SK-N-SH (cell line): ENCODE measurements around the gene NRN1L. TPM values are rescaled to one million over a fixed set of nuclear protein-coding genes. Genes with fewer than 3 reads are reported as not detected.
A peak's percentile ranks its signal among the peaks of the same experiment; 100 is the strongest.

Experiments used
- CTCF ChIA-PET: fragments of 300-600, 350-600 bp; formaldehyde crosslinking; extraction: SDS; loops from one replicate; lab custom pipeline; 2021; lab: Yijun Ruan, JAX
- POLR2A ChIA-PET: fragments of 350-600 bp; sonication (Branson Sonifier 250); formaldehyde crosslinking; extraction: SDS; loops from one replicate; lab custom pipeline; 2020; ENCODE audit warnings: antibody characterized with exemption, inconsistent platforms; lab: Yijun Ruan, JAX
- DNase-seq: peaks from one replicate; pipeline ENCODE4 v3.0.0; 2012
- H2AFZ ChIP-seq: fragments of 200-600 bp; sonication (generic); 2 replicates; pipeline ENCODE4 v1.8.1; 2016; ENCODE audit warnings: antibody characterized with exemption, mild to moderate bottlenecking, low read depth
- H3F3A ChIP-seq: fragments of 200-600 bp; sonication (generic); replicated peaks from 2 replicates; pipeline ENCODE3; 2016; ENCODE audit warnings: antibody characterized with exemption, mild to moderate bottlenecking; ENCODE audit not compliant: insufficient read depth
- H3K27ac ChIP-seq, 2 experiments: fragments of 200-500 bp in 1 of 2; fragments of 200-600 bp in 1 of 2; sonication (Bioruptor generic) in 1 of 2; sonication (generic), shearing (Covaris generic) in 1 of 2; 2 replicates each; pipeline versions ENCODE4 v1.5.1 to v1.6.1; 2014 to 2016; ENCODE audit warnings: low read depth in 2 of 2, inconsistent platforms in 1 of 2, low read length in 1 of 2, mild to moderate bottlenecking in 1 of 2, mixed read lengths in 1 of 2
- H3K27me3 ChIP-seq: fragments of 200-600 bp; sonication (generic), shearing (Covaris generic); 2 replicates; pipeline ENCODE4 v1.6.1; 2016; ENCODE audit warnings: mixed run types; ENCODE audit not compliant: insufficient read depth
- H3K36me3 ChIP-seq, 2 experiments: fragments of 200-500 bp in 1 of 2; fragments of 200-600 bp in 1 of 2; sonication (Bioruptor generic) in 1 of 2; sonication (generic) in 1 of 2; replicated peaks in 1 of 2; 2 replicates each; pipeline versions ENCODE3 to v1.5.1; 2014 to 2016; ENCODE audit warnings: low read length in 1 of 2, mild to moderate bottlenecking in 1 of 2; ENCODE audit not compliant: insufficient read depth in 2 of 2, control insufficient read depth in 1 of 2
- H3K4me1 ChIP-seq, 2 experiments: fragments of 200-500 bp in 1 of 2; fragments of 200-600 bp in 1 of 2; sonication (Bioruptor generic) in 1 of 2; sonication (generic), shearing (Covaris generic) in 1 of 2; 2 replicates each; pipeline versions ENCODE4 v1.5.1 to v1.6.1; 2014 to 2016; ENCODE audit warnings: low read depth in 1 of 2, low read length in 1 of 2, mixed run types in 1 of 2; ENCODE audit not compliant: insufficient read depth in 2 of 2, control insufficient read depth in 1 of 2
- H3K4me2 ChIP-seq: fragments of 200-600 bp; sonication (generic), shearing (Covaris generic); 2 replicates; pipeline ENCODE4 v1.6.1; 2017; ENCODE audit warnings: mixed run types
- H3K4me3 ChIP-seq, 2 experiments: fragments of 200-500 bp in 1 of 2; fragments of 200-600 bp in 1 of 2; sonication (Bioruptor generic) in 1 of 2; sonication (generic), shearing (Covaris generic) in 1 of 2; 2 replicates each; pipeline versions ENCODE4 v1.5.1 to v1.8.1; 2014 to 2016; ENCODE audit warnings: low read depth in 2 of 2, inconsistent platforms in 1 of 2, low read length in 1 of 2, mild to moderate bottlenecking in 1 of 2, mixed read lengths in 1 of 2, moderate library complexity in 1 of 2
- H3K79me2 ChIP-seq: fragments of 200-600 bp; sonication (generic); 2 replicates; pipeline ENCODE4 v1.8.1; 2017; ENCODE audit warnings: mild to moderate bottlenecking; ENCODE audit not compliant: insufficient read depth
- H3K9ac ChIP-seq: fragments of 200-600 bp; sonication (generic); 2 replicates; pipeline ENCODE4 v1.6.1; 2017; ENCODE audit warnings: mixed run types
- H3K9me2 ChIP-seq: fragments of 200-600 bp; sonication (generic); 2 replicates; pipeline ENCODE4 v1.6.1; 2017; ENCODE audit warnings: mixed run types
- H3K9me3 ChIP-seq: fragments of 200-600 bp; sonication (generic); 2 replicates; pipeline ENCODE4 v1.6.1; 2017; ENCODE audit warnings: mixed run types, mild to moderate bottlenecking, moderate library complexity
- H4K20me1 ChIP-seq: fragments of 200-600 bp; sonication (generic); 2 replicates; pipeline ENCODE4 v1.6.1; 2017; ENCODE audit warnings: mild to moderate bottlenecking, mixed run types; ENCODE audit not compliant: insufficient read depth
- CTCF ChIP-seq: fragments of 200-600 bp; sonication (generic); IDR thresholded peaks from 2 replicates; pipeline ENCODE4 v1.6.1; 2017; ENCODE audit warnings: antibody characterized with exemption, mild to moderate bottlenecking, moderate library complexity
- FOXM1 ChIP-seq: IDR thresholded peaks from 2 replicates; pipeline ENCODE4 v1.4.0; 2012; ENCODE audit warnings: low read depth, mild to moderate bottlenecking
- POLR2AphosphoS5 ChIP-seq: IDR thresholded peaks from 2 replicates; pipeline ENCODE4 v1.6.1; 2012; ENCODE audit warnings: low read depth, low read length
- RAD21 ChIP-seq: IDR thresholded peaks from 2 replicates; pipeline ENCODE4 v1.6.1; 2012; ENCODE audit warnings: mild to moderate bottlenecking, low read length
- SMC3 ChIP-seq: IDR thresholded peaks from 2 replicates; pipeline ENCODE4 v1.6.1; 2012; ENCODE audit warnings: low read depth, low read length, improper control_type of control experiment
- TAF1 ChIP-seq: IDR thresholded peaks from 2 replicates; pipeline ENCODE4 v1.6.1; 2012; ENCODE audit warnings: low read depth, mild to moderate bottlenecking, low read length, moderate library complexity, borderline replicate concordance
- TEAD4 ChIP-seq: IDR thresholded peaks from 2 replicates; pipeline ENCODE4 v1.4.0; 2012; ENCODE audit warnings: mild to moderate bottlenecking, borderline replicate concordance; ENCODE audit not compliant: insufficient read depth
- USF2 ChIP-seq: fragments of 150-350 bp; IDR thresholded peaks from 2 replicates; pipeline ENCODE4 v1.6.1; 2017; ENCODE audit warnings: antibody characterized with exemption, low read length, low read depth, borderline replicate concordance
- YY1 ChIP-seq: IDR thresholded peaks from 2 replicates; pipeline ENCODE4 v1.4.0; 2012; ENCODE audit warnings: low read depth, mild to moderate bottlenecking
- whole genome bisulfite sequencing: methylation state at CpG from one replicate; pipeline ENCODE4 v1.1.6; 2017; ENCODE audit warnings: low lambda C conversion rate; 5-methylcytosine and 5-hydroxymethylcytosine counted together
- polyA plus RNA-seq, 3 experiments: library from polyadenylated mRNA; depleted of rRNA; stranded (reverse); fragments of >200 nt; gene quantifications; 2 replicates each; pipeline ENCODE4 v1.2.3, GENCODE V29; 2012
- TF ChIP-seq, protein P1 (sequence below): IDR thresholded peaks from 2 replicates; pipeline ENCODE4 v1.4.0; 2012; ENCODE audit warnings: low read depth, borderline replicate concordance

Gene NRN1L
- polyA plus RNA-seq, 1 of the 3 experiments (the other 2 are of a cell fraction) = 0.41 TPM

- TF ChIP-seq USF2 (no peak), POLR2AphosphoS5 (no peak), TAF1 (no peak), FOXM1 (no peak), TEAD4 (no peak), YY1 (no peak)
- TF ChIP-seq, protein P1, sequence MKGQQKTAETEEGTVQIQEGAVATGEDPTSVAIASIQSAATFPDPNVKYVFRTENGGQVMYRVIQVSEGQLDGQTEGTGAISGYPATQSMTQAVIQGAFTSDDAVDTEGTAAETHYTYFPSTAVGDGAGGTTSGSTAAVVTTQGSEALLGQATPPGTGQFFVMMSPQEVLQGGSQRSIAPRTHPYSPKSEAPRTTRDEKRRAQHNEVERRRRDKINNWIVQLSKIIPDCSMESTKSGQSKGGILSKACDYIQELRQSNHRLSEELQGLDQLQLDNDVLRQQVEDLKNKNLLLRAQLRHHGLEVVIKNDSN = no peak
Observed at GRCh38 chr16:67928147-67928546, 43.5 kb downstream of the NRN1L start (continued).

- peak; percentile 91 for TF ChIP-seq RAD21
- peak; percentile 86 for TF ChIP-seq CTCF
- peak; percentile 96 for TF ChIP-seq SMC3
- no peak for TF ChIP-seq FOXM1
- Histone ChIP-seq H3K9me2 (no peaks in the 10 kb centered on the region), H4K20me1 (peaks cover 13% of the 10 kb centered on the region), H2AFZ (no peak overlapping the region), H3K27me3 (no peaks in the 10 kb centered on the region), H3K36me3 (peaks cover 0 to 43% of the 10 kb centered on the region in 2 experiments), H3K27ac (no peak overlapping the region), H3K4me2 (no peak overlapping the region), H3K9me3 (no peaks in the 10 kb centered on the region), H3K4me3 (no peak overlapping the region; a peak in 1 of 4 replicates), H3K9ac (no peak overlapping the region), H3K4me1 (peaks cover 0 to 2% of the 10 kb centered on the region in 2 experiments; a peak in 1 of 4 replicates), H3K79me2 (no peaks in the 10 kb centered on the region), H3F3A (no peaks in the 10 kb centered on the region)
- WGBS = 13% methylated on average over 6 of the region's 16 CpGs
- POLR2A ChIA-PET = interaction anchor here (1.3 kb wide), 1 partner anchor 45 kb away, joined by 5 read pairs; the partner anchor contains the start of gene NRN1L
- CTCF ChIA-PET = interaction anchor here (0.6 to 28.1 kb wide), 27 partner anchors 8 to 1984 kb away, joined by 3 to 564 read pairs (median 5); partner anchors contain the start of genes CENPT, EDC4, NRN1L and PSKH1
- DNase-seq = peak; percentile 90
Observed at GRCh38 chr16:67928561-67929364, 44.1 kb downstream of the NRN1L start.
